Activated naive CD8-positive, alpha-beta T cell treated with anti-CD3 and anti-CD28 coated beads for 36 hours (primary cell): ENCODE data around the gene YTHDF1. TPM values are rescaled to one million over a fixed set of nuclear protein-coding genes. Genes with fewer than 3 reads are reported as not detected.
"Not testable (repeated sequence)": the region's sequence is repeated elsewhere in the genome, so short reads cannot be mapped to it uniquely, and the experiment has no call there.

Experiments
- DNase-seq: peaks from one replicate; pipeline ENCODE4 v3.0.0; 2021
- H3K27ac Mint-ChIP-seq: one replicate; pipeline ENCODE4 v1.8.0; 2022; ENCODE audit warnings: mild to moderate bottlenecking, moderate library complexity, mixed read lengths
- H3K27me3 Mint-ChIP-seq: one replicate; pipeline ENCODE4 v1.8.0; 2022; ENCODE audit warnings: mild to moderate bottlenecking, mixed read lengths
- H3K36me3 Mint-ChIP-seq: one replicate; pipeline ENCODE4 v1.8.0; 2021; ENCODE audit warnings: mild to moderate bottlenecking, mixed read lengths
- H3K4me1 Mint-ChIP-seq: one replicate; pipeline ENCODE4 v1.8.0; 2021; ENCODE audit warnings: mixed read lengths
- H3K4me3 Mint-ChIP-seq: one replicate; pipeline ENCODE4 v1.8.0; 2022; ENCODE audit warnings: mild to moderate bottlenecking, moderate library complexity, mixed read lengths
- H3K9me3 Mint-ChIP-seq: one replicate; pipeline ENCODE4 v1.8.0; 2022; ENCODE audit warnings: mixed read lengths
- total RNA-seq, 2 experiments: library from RNA; stranded (reverse); gene quantifications; one replicate each; pipeline ENCODE4 v1.2.3, GENCODE V29; 2021

YTHDF1 gene
- total RNA-seq, 2 experiments from 2014 or later: 47.4 to 48.3 TPM

- Mint-ChIP-seq H3K9me3 (no peaks in the 10 kb centered on the region), H3K4me1 (no peaks in the 10 kb centered on the region), H3K27ac (no peak overlapping the region), H3K27me3 (peaks cover 13% of the 10 kb centered on the region), H3K4me3 (no peak overlapping the region), H3K36me3 (no peaks in the 10 kb centered on the region)
- no peak for DNase-seq
Measured at GRCh38 chr20:63224412-63225081, 8.6 kb upstream of the YTHDF1 start.

- no peaks in the 10 kb centered on the region for H3K36me3 Mint-ChIP-seq
- DNase-seq: no peak
- no peak overlapping the region for H3K4me3 Mint-ChIP-seq
- no peak overlapping the region for H3K27ac Mint-ChIP-seq
- H3K9me3 Mint-ChIP-seq: no peaks in the 10 kb centered on the region
- H3K27me3 Mint-ChIP-seq: peaks cover 5% of the 10 kb centered on the region
- no peaks in the 10 kb centered on the region for H3K4me1 Mint-ChIP-seq
Measured at GRCh38 chr20:63223826-63224207, 7.9 kb upstream of the YTHDF1 start.

GRCh38 chr20:63223121-63223825 is 7.3 kb upstream of the YTHDF1 start:
- H3K27ac Mint-ChIP-seq: no peak overlapping the region
- no peaks in the 10 kb centered on the region for H3K27me3 Mint-ChIP-seq
- no peaks in the 10 kb centered on the region for H3K9me3 Mint-ChIP-seq

GRCh38 chr20:63222541-63222940 is 6.6 kb upstream of the YTHDF1 start:
- Mint-ChIP-seq H3K9me3 (no peaks in the 10 kb centered on the region), H3K4me3 (no peak overlapping the region), H3K27ac (no peak overlapping the region), H3K4me1 (no peaks in the 10 kb centered on the region), H3K36me3 (no peaks in the 10 kb centered on the region), H3K27me3 (no peaks in the 10 kb centered on the region)
- no peak for DNase-seq

More at GRCh38 chr20:63223121-63223825, 7.3 kb upstream of the YTHDF1 start:
- Mint-ChIP-seq H3K4me1 (no peaks in the 10 kb centered on the region), H3K36me3 (no peaks in the 10 kb centered on the region), H3K4me3 (no peak overlapping the region)
- DNase-seq: peak; percentile 38

- not testable (repeated sequence) for H3K27ac Mint-ChIP-seq, H3K36me3 Mint-ChIP-seq, H3K4me3 Mint-ChIP-seq, H3K9me3 Mint-ChIP-seq, DNase-seq, H3K27me3 Mint-ChIP-seq, H3K4me1 Mint-ChIP-seq
Measured at GRCh38 chr20:63221400-63222053, 5.6 kb upstream of the YTHDF1 start.

GRCh38 chr20:63220696-63221399 is 4.9 kb upstream of the YTHDF1 start:
- H3K36me3 Mint-ChIP-seq: no peaks in the 10 kb centered on the region
- no peaks in the 10 kb centered on the region for H3K27me3 Mint-ChIP-seq
- H3K27ac Mint-ChIP-seq: no peak overlapping the region
- no peaks in the 10 kb centered on the region for H3K9me3 Mint-ChIP-seq
- DNase-seq: no peak
- no peak overlapping the region for H3K4me3 Mint-ChIP-seq
- H3K4me1 Mint-ChIP-seq: peaks cover 6% of the 10 kb centered on the region

GRCh38 chr20:63219866-63220521 is 4.1 kb upstream of the YTHDF1 start:
- no peak overlapping the region for H3K27ac Mint-ChIP-seq
- H3K4me3 Mint-ChIP-seq: no peak overlapping the region
- H3K36me3 Mint-ChIP-seq: peaks cover 5% of the 10 kb centered on the region
- DNase-seq: no peak
- peaks cover 6% of the 10 kb centered on the region for H3K4me1 Mint-ChIP-seq
- H3K27me3 Mint-ChIP-seq: no peaks in the 10 kb centered on the region
- no peaks in the 10 kb centered on the region for H3K9me3 Mint-ChIP-seq

GRCh38 chr20:63219447-63219821 is 3.5 kb upstream of the YTHDF1 start:
- Mint-ChIP-seq H3K36me3 (peaks cover 11% of the 10 kb centered on the region), H3K27ac (no peak overlapping the region), H3K9me3 (no peaks in the 10 kb centered on the region), H3K4me1 (peaks cover 8% of the 10 kb centered on the region), H3K4me3 (no peak overlapping the region), H3K27me3 (no peaks in the 10 kb centered on the region)
- DNase-seq: no peak

GRCh38 chr20:63218701-63219446 is 2.9 kb upstream of the YTHDF1 start:
- no peak for DNase-seq
- Mint-ChIP-seq H3K27me3 (no peaks in the 10 kb centered on the region), H3K9me3 (no peaks in the 10 kb centered on the region), H3K4me1 (peaks cover 12% of the 10 kb centered on the region), H3K27ac (no peak overlapping the region), H3K36me3 (peaks cover 15% of the 10 kb centered on the region), H3K4me3 (no peak overlapping the region)

GRCh38 chr20:63217706-63218105 is 1.8 kb upstream of the YTHDF1 start:
- Mint-ChIP-seq H3K27me3 (no peaks in the 10 kb centered on the region), H3K4me1 (peaks cover 21% of the 10 kb centered on the region), H3K4me3 (no peak overlapping the region), H3K9me3 (no peaks in the 10 kb centered on the region), H3K36me3 (peaks cover 21% of the 10 kb centered on the region), H3K27ac (no peak overlapping the region)
- DNase-seq: no peak

- H3K9me3 Mint-ChIP-seq: no peaks in the 10 kb centered on the region
- DNase-seq: no peak
- peak overlapping the region; percentile 86 for H3K27ac Mint-ChIP-seq
- H3K4me3 Mint-ChIP-seq: peak overlapping the region; percentile 70
- H3K27me3 Mint-ChIP-seq: no peaks in the 10 kb centered on the region
- peaks cover 28% of the 10 kb centered on the region for H3K36me3 Mint-ChIP-seq
- peaks cover 28% of the 10 kb centered on the region for H3K4me1 Mint-ChIP-seq
Measured at GRCh38 chr20:63216849-63217471, 1.0 kb upstream of the YTHDF1 start.

- Mint-ChIP-seq H3K27me3 (no peaks in the 10 kb centered on the region), H3K36me3 (peaks cover 37% of the 10 kb centered on the region), H3K27ac (peak overlapping the region; percentile 91), H3K4me3 (peak overlapping the region; percentile 99), H3K4me1 (peaks cover 37% of the 10 kb centered on the region), H3K9me3 (no peaks in the 10 kb centered on the region)
- peak; percentile 25 for DNase-seq
Measured at GRCh38 chr20:63215101-63216040, 560 bp downstream of the YTHDF1 start.

- H3K4me1 Mint-ChIP-seq: peaks cover 43% of the 10 kb centered on the region
- H3K36me3 Mint-ChIP-seq: peaks cover 37% of the 10 kb centered on the region
- H3K9me3 Mint-ChIP-seq: no peaks in the 10 kb centered on the region
- H3K4me3 Mint-ChIP-seq: peak overlapping the region; percentile 99
- peak overlapping the region; percentile 42 for H3K27ac Mint-ChIP-seq
- no peaks in the 10 kb centered on the region for H3K27me3 Mint-ChIP-seq
- DNase-seq: no peak
Measured at GRCh38 chr20:63214514-63214913, 1.4 kb downstream of the YTHDF1 start.
